Measurements from ENCODE around the gene C10orf95.
A peak's percentile ranks its signal among the peaks of the same experiment; 100 is the strongest.
"Not testable (repeated sequence)": the region's sequence is repeated elsewhere in the genome, so short reads cannot be mapped to it uniquely, and the experiment has no call there.

C10orf95 gene

DNA sequence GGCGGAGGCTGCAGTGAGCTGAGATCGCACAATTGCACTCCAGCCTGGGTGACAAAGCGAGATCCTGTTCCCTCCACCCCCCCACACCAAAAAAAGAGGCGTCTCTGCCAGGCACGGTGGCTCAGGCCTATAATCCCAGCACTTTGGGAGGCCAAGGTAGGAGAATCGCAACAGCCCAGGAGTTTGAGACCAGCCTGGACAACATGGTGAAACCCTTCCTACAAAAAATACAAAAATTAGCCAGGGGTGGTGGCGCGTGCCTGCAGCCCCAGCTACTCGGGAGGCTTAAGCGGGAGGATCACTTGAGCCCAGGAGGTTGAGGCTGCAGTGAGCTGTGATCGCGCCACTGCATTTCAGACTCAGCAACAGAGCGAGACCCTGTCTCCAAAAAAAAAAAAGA, 49.3 kb upstream of the C10orf95 start:
- ChIA-PET POLR2A (interaction anchor here (1.1 to 1.3 kb wide), 2 partner anchors 17 to 83 kb away, joined by 3 read pairs; no protein-coding TSS in a partner anchor), CTCF (interaction anchor here (0.6 to 1.4 kb wide), 5 partner anchors 81 to 331 kb away, joined by 3 read pairs; no protein-coding TSS in a partner anchor)
- H3K4me3 ChIP-seq (ENCODE audit: low read depth, low read length) = not testable (repeated sequence)

GRCh38 chr10:102499356-102499755, 48.0 kb upstream of the C10orf95 start:
- ChIA-PET CTCF (interaction anchor here (1.0 to 2.3 kb wide), 3 partner anchors 20 to 84 kb away, joined by 3 to 9 read pairs (median 5); no protein-coding TSS in a partner anchor), POLR2A (no interaction called here)
- H3K4me1 ChIP-seq (ENCODE audit: control insufficient read depth, insufficient read depth, low read length) = peaks cover 7% of the 10 kb centered on the region
- no peaks in the 10 kb centered on the region; a peak in 1 of 3 replicates for H3K36me3 ChIP-seq (ENCODE audit: control insufficient read depth in 2 of 2, insufficient read depth in 1 of 2, low read length in 2 of 2)
- no peak overlapping the region for H3K27ac ChIP-seq (ENCODE audit: extremely low read depth, low read depth, low read length)
- no peak overlapping the region for H3K4me3 ChIP-seq (ENCODE audit: low read depth, low read length)
- H3K9me3 ChIP-seq (ENCODE audit: control insufficient read depth, insufficient read depth, low read depth, low read length) = no peaks in the 10 kb centered on the region
- no peak for TF ChIP-seq ZNF768 (tag by site-specific recombination; IDR thresholded peaks at IDR 0.05)
- no peak for TF ChIP-seq ZNF571 (tag by site-specific recombination; IDR thresholded peaks at IDR 0.05)
- TF ChIP-seq PATZ1 (tag by site-specific recombination; IDR thresholded peaks at IDR 0.05) = no peak
- TF ChIP-seq ZNF610 (tag by site-specific recombination; IDR thresholded peaks at IDR 0.05; ENCODE audit: borderline replicate concordance) = no peak
- TF ChIP-seq, protein P1, sequence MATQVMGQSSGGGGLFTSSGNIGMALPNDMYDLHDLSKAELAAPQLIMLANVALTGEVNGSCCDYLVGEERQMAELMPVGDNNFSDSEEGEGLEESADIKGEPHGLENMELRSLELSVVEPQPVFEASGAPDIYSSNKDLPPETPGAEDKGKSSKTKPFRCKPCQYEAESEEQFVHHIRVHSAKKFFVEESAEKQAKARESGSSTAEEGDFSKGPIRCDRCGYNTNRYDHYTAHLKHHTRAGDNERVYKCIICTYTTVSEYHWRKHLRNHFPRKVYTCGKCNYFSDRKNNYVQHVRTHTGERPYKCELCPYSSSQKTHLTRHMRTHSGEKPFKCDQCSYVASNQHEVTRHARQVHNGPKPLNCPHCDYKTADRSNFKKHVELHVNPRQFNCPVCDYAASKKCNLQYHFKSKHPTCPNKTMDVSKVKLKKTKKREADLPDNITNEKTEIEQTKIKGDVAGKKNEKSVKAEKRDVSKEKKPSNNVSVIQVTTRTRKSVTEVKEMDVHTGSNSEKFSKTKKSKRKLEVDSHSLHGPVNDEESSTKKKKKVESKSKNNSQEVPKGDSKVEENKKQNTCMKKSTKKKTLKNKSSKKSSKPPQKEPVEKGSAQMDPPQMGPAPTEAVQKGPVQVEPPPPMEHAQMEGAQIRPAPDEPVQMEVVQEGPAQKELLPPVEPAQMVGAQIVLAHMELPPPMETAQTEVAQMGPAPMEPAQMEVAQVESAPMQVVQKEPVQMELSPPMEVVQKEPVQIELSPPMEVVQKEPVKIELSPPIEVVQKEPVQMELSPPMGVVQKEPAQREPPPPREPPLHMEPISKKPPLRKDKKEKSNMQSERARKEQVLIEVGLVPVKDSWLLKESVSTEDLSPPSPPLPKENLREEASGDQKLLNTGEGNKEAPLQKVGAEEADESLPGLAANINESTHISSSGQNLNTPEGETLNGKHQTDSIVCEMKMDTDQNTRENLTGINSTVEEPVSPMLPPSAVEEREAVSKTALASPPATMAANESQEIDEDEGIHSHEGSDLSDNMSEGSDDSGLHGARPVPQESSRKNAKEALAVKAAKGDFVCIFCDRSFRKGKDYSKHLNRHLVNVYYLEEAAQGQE (tag by site-specific recombination; IDR thresholded peaks at IDR 0.05) = no peak
- TF ChIP-seq ZNF600 (tag by site-specific recombination; IDR thresholded peaks at IDR 0.05) = no peak
- TF ChIP-seq ZBTB11 (tag by site-specific recombination; conservative IDR thresholded peaks at IDR 0.05; ENCODE audit: low read depth) = no peak
- TF ChIP-seq, protein P2, sequence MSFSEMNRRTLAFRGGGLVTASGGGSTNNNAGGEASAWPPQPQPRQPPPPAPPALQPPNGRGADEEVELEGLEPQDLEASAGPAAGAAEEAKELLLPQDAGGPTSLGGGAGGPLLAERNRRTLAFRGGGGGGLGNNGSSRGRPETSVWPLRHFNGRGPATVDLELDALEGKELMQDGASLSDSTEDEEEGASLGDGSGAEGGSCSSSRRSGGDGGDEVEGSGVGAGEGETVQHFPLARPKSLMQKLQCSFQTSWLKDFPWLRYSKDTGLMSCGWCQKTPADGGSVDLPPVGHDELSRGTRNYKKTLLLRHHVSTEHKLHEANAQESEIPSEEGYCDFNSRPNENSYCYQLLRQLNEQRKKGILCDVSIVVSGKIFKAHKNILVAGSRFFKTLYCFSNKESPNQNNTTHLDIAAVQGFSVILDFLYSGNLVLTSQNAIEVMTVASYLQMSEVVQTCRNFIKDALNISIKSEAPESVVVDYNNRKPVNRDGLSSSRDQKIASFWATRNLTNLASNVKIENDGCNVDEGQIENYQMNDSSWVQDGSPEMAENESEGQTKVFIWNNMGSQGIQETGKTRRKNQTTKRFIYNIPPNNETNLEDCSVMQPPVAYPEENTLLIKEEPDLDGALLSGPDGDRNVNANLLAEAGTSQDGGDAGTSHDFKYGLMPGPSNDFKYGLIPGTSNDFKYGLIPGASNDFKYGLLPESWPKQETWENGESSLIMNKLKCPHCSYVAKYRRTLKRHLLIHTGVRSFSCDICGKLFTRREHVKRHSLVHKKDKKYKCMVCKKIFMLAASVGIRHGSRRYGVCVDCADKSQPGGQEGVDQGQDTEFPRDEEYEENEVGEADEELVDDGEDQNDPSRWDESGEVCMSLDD (tag by site-specific recombination; IDR thresholded peaks at IDR 0.05) = no peak
- TF ChIP-seq ZNF311 (tag by site-specific recombination; IDR thresholded peaks at IDR 0.05; ENCODE audit: borderline replicate concordance) = no peak
- TF ChIP-seq ZNF146 (tag by site-specific recombination; IDR thresholded peaks at IDR 0.05) = no peak
- no peak for TF ChIP-seq ZBTB44 (tag by site-specific recombination; IDR thresholded peaks at IDR 0.05)
- TF ChIP-seq ZNF426 (tag by site-specific recombination; IDR thresholded peaks at IDR 0.05) = no peak
- no peak for TF ChIP-seq GLIS1 (tag by site-specific recombination; IDR thresholded peaks at IDR 0.05)
- TF ChIP-seq ZNF302 (tag by site-specific recombination; IDR thresholded peaks at IDR 0.05; ENCODE audit: low read depth) = no peak
- no peak for TF ChIP-seq GLI2 (tag by site-specific recombination; IDR thresholded peaks at IDR 0.05; ENCODE audit: borderline replicate concordance, low read depth)

More for the DNA sequence above, 49.3 kb upstream of the C10orf95 start:
- H3K4me1 ChIP-seq (ENCODE audit: control insufficient read depth, insufficient read depth, low read length); H3K27ac ChIP-seq (ENCODE audit: extremely low read depth, low read depth, low read length); H3K9me3 ChIP-seq (ENCODE audit: control insufficient read depth, insufficient read depth, low read depth, low read length); H3K36me3 ChIP-seq (ENCODE audit: control insufficient read depth in 2 of 2, insufficient read depth in 1 of 2, low read length in 2 of 2): not testable (repeated sequence)
- TF ChIP-seq, protein P3, sequence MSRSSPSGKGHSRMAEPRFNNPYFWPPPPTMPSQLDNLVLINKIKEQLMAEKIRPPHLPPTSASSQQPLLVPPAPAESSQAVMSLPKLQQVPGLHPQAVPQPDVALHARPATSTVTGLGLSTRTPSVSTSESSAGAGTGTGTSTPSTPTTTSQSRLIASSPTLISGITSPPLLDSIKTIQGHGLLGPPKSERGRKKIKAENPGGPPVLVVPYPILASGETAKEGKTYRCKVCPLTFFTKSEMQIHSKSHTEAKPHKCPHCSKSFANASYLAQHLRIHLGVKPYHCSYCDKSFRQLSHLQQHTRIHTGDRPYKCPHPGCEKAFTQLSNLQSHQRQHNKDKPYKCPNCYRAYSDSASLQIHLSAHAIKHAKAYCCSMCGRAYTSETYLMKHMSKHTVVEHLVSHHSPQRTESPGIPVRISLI (tag by site-specific recombination; IDR thresholded peaks at IDR 0.05) = peak; percentile 84
